Ramos (cell line): ENCODE measurements around the gene SNRNP200.
"Not testable (repeated sequence)": the region's sequence is repeated elsewhere in the genome, so short reads cannot be mapped to it uniquely, and the experiment has no call there.

Experiments
- in situ Hi-C: fragments of 300-500 bp; cut with MboI; formaldehyde crosslinking; loops from one replicate; pipeline ENCODE4 v1.14.3; 2022; ENCODE audit warnings: low sequenced_read_pairs; ENCODE audit not compliant: unreplicated experiment

SNRNP200 gene

DNA sequence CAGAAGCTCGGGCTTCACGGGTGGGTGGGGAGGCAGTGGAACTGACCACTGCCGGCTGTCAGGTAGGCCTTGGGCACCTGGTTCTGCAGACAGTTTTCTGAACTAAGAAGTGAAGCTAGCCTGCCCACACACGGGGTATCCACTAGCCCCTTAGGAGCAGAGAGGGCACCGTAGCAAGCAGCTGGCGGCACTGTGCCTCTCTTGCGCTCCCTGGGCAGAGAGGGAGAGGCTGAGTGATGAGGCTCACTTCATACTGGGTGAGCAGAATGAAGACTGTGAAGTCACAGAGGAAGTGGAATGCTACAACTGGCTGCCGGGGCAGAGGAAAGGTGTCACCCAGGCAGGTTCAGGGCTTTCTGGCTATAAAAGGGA lies 20.5 kb upstream of the SNRNP200 start:
- in situ Hi-C loops = no loop called here

DNA sequence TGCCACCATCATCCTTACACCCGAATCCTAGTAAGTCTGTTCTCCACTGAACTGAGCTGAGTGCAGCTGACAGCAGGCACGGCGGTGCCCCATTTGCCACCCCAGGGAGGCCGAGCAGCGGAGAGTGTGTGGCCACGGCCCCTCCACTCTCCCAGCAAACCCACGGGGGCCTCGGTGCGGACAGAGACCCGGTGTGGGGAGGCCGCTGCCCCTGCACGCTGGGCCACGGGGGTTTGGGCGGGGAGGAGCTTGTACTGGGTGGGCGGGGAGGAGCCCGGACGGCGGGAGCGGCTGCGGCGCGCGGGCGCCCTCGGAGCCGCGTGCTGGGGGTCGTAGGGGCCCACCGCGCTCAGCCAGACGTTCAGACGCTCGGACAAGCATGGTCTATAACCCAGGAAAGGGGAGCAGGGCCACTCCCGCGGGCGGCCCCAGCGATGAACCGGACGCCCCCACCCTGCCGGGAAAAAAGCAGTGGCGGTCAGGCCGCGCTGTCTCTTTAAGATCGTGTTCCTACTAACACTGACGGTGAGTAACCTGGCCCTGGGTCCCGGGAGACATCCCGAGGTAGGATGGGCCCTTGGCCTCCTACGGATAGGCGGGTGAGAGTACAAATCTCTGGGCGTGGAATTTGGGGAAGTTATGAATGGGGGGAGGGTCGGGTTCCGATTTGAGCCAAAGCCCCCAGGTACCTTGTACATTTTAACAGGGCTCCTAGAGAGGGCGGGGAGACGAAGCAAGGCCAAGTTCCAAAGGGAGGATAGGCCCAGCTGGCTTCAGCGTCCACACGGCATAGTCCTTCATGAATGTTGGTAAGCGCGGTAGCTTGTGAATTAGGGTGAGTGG lies 19.9 kb upstream of the SNRNP200 start, which contains the start of gene ITPRIPL1:
Gene ITPRIPL1, plus strand, starts transcription at position 277 of the 843 bp plus-strand sequence. Its CDS starts 523 bp downstream, at position 800.
- in situ Hi-C loops = no loop called here

DNA sequence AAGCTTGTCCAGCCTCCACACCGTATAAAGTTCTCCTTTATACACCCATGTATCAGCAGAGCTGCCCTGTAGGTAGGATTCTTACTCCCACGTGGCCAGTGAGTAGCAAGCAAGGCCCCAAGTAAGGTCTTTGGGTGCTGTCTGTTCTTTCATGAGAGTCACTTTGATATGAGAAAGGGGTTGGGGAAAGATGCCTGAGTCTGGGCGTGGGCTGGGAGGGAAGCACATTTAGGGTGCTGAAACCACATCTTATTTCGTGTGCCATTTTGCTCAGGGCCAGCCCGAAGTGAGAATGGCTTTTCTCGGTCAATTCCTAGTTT lies 19.3 kb upstream of the SNRNP200 start:
- in situ Hi-C loops = no loop called here

DNA sequence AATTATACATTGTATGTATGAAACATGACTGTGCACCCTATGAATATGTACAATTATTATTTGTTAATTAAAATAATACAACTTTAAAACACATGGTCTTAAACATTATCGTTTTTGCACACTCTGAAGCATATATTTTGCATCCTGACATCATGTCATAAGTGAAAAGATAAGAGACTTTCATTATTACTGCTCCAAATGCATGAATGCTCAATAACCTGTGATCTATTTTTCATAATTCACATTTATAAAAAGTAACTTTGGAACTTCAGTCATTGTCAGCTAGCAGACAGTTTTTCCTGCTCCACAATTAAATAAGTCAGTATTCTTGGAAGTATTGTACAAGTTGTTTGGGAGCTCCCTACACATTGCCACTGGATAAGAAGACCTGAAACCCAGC lies 18.5 kb upstream of the SNRNP200 start:
- in situ Hi-C loops = no loop called here

DNA sequence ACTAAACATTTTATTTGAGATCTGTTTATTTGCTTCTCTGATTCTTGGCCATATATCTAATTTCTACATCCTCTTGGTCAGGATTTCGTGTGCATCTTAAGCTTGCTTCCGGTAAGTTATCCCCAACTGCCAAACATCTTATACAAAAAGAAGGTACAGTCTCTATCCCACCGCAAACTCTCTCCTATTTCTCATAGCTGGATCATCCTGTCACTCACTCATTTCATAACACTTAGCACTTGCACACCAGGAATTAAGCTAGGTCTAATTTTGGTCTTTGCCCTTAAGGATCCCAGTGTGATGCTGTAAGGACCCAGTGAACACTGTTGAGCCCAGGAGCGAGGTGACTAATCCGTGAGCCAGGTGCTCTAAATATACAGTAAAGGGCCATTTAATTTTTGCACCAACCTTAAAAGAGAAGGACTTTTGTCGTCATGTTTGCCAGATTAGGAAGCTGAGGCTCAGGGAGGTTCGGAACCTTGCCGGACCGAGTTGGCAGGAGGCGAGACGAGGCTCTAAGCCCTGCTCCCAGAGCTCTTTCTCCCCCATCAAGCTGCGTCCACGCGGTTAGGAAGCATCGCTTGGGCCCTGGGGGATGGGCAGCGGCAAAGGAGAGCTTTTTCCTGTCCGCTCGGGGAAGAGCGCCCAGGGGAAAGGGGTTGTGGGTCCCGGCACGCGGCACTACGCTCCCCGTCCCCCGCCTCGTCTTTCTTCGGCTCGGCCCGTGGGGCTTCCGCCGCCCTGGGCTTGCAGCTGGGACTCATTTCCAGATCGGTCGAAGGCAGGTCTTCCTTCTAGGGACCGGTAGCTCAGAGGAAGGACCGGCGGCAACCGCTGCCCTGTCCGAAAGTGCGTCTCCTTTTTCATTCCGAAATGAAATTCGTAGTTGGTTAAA lies 15.6 kb upstream of the SNRNP200 start:
- in situ Hi-C loops = no loop called here

DNA sequence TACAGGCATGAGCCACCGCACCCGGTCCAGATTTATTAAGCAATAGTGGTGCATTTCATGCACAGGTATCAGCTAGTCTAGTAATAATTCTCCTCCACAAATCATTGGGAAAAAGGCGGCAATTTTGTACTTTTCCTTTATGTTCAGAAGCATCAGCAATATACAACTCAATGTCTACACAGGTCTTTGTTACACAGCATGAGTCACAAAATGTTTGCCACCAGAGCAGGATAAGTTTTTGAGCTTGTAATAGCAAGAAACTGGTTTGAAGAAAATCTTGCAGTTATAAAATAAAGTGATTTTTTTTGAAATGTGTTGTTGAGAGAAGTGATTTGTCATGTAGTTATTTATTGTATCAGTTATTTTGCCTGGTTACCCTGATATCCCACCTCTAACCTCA lies 15.0 kb upstream of the SNRNP200 start:
- in situ Hi-C loops = no loop called here

DNA sequence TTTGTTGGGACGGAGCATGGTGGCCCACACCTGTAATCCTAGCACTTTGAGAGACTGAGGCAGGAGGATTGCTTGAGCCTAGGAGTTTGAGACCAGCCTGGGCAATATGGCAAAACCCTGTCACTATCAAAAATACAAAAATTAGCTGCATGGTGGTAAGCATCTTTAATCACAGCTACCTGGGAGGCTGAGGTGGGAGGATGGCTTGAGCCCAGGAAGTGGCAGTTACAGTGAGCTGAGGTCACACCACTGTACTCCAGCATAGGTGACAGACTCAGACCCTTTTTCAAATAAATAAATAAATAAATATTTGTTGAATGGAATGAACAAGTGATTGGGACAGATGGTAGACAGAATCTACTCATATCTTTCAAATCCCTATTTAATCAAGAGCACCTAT lies 14.1 kb upstream of the SNRNP200 start:
- in situ Hi-C loops = no loop called here

DNA sequence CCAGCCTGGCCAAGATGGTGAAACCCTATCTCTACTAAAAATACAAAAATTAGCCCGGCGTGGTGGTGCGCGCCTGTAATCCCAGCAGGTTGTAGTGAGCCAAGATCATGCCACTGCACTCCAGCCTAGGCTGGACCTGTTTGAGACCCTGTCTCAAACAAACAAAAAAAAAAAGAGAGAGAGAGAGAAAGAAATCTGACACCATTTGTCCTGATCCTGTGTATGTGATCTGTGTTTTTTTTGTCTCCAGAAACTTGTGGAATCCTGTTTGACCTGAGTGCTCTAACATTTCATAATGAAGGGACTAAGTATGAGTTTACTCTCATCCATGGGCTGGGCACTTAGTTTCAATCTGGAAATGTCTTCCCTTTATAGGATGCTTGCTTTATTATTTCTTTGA lies 13.4 kb upstream of the SNRNP200 start:
- in situ Hi-C loops = no loop called here

DNA sequence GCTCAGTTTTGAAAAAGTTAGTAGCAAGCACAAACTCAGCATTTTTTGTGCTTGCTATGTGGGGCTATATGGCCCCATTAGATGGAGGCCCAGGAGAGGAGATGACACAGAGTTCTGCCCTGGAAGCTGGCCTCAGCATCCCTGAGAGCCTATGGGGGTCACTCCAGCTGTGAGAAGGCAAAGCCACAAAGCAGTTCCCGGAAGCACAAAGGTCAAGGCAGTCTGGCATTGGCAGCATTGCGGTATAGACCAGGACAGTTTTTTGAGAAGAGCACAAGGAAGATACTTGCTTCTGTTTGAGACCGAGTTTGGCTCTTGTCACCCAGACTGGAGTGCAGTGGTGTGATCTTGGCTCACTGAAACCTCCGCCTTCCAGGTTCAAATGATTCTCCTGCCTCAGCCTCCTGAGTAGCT lies 12.2 kb upstream of the SNRNP200 start:
- in situ Hi-C loops = no loop called here

DNA sequence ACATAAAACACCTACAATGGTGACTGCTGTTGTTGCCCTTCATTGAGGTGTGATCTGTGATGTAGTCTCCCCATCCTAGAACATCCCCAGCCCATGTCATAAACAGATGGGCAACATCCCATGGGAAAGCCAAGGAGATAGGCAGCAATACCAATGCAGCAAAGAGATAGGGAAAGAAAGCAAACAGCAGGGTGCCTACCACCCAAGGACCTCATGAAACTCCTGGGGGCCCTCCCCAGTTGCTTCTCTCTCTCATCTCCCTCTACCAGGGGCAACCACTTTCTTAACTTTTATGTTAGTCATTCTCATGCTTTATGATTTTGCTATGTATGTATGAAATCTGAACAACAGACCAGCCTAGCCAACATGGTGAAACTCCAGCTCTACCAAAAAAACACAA lies 11.7 kb upstream of the SNRNP200 start:
- in situ Hi-C loops = no loop called here

DNA sequence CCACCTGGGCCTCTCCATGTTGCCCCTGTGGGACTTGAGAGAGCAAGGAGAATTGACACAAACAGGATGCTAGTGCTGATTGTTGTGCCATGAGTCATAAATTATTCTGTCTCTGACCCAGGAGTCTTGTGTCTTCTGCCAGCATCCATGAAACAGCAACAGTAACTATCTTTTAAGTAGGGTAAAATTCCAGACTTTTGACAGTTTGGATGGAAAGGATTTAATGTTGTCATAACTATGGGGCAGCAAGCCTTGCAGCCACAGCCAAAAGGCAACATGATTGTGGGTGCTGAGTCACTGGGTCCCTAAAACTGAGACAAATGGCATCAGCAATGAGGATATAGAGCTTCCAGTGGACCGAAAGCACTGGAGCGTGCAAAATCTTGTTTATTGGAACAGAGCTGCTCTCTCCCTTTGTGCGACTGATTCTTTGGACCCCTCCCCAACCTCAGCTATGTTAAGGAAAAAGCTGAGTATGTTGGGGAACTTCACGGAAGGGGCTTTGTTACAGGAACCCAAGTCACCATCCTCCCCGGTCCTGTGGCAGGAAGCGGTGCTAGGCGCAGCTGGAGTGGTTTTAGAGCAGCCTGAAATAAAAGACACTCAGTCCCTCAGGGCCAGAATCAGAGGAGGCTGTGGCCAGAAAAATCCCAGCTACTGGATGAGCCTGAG lies 10.2 kb upstream of the SNRNP200 start:
- in situ Hi-C loops = no loop called here

DNA sequence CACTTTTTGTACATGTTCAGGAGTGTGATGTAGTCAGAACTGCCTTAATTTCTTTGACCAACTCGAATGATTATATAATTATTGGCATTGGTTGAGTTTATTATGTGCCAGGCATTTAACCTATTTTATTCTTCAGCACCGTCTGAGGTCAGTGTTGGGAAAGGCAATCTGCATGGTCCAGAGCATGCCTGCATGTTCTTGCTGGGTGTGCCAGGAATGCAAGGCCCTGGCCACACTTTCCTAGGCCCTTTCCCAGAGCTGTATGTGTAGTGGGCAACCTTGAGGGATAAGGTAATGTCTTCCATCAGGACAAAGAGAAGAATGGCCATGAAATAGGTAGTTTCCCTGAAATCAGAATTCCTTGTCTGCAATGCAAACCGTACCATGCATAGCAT lies 9.7 kb upstream of the SNRNP200 start:
- in situ Hi-C loops = no loop called here

DNA sequence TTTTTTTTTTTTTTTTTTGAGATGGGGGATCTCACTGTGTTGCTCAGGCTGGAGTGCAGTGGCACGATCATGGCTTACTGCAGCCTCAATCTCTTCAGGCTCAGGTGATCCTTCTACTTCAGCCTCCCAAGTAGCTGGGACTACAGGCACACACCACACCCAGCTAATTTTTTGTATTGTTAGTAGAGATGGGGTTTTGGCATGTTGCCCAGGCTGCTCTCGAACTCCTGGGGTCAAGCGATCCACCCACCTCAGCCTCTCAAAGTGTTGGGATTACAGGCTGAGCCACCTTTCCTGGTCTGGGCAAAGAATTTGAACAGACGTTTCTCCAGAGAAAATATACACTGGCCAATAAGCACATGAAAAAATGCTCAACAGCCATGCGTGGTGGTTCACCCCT lies 2.9 kb upstream of the SNRNP200 start:
- in situ Hi-C loops = no loop called here

DNA sequence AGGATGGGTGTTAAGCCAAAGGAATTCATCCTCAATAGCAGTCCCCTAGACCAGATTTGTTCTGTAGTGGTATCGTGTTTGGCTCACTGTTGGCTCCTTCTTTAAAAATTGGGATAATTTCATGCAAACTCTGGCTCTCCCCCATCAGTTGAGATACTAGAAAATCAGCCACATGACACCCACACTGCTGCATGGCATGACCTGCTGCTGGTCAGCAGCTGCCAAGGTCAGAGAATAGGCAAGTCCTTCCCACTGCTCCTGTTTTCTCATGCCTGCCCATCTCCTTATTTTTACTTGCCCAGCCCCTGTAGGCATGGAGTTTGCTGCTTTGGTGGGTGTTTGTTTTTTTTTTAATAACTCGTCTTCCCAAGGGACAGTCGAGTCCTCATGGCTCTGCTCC lies 1.0 kb upstream of the SNRNP200 start:
- in situ Hi-C loops = no loop called here

DNA sequence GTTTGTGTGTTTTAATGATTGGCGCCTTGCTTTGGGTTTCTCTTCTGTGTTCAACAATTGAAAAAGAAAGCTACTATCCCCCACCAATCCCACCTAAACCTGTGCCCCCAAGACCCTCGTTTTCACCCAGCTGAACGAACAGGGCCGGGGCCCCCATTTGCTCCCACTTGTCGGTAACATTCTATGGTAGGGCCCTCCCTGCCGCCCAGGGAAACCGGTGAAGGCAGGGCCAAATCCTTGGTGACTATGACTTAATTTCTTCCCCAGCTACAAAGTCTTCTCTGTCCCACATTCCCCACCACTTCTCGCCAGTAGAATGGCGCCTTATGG lies 598 bp upstream of the SNRNP200 start:
- in situ Hi-C loops = no loop called here

DNA sequence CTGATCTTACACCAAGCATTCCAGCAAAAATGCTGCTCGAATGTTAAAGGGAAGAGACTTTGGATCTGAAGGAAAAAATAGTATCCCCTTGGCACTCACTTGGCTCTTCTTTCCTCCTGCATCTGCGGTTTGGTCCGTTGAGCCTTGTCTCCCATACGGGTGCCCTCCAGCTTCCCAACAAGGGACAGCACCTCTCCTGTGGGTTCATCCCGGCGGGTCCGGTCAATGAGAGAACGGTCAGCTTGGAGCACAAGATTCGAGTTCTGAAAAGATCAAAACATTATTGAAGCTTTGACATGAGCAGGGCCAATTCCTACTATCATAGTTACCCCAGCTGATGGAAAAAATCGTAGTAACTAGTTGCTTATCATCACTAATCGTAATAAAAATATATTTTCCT lies 740 bp downstream of the SNRNP200 start:
- in situ Hi-C loops = no loop called here

DNA sequence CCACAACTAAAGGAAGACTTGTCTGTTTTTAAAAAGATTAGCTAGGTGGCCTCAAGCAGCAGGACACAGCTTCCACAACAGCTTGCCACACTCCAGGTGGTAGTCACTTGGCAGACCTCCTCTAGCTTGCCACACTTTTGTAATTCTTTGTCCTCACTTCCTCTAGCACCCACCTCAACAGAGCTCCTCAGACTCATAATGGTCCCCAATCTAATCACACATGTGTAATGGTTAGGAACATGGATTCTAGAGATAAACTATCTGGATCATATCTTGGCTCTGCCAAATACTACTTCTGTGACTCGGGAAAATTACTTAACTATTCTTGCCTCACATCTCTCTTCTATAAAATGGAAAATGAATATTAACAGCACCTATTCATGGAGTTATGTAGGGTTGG lies 3.5 kb downstream of the SNRNP200 start:
- in situ Hi-C loops = no loop called here

DNA sequence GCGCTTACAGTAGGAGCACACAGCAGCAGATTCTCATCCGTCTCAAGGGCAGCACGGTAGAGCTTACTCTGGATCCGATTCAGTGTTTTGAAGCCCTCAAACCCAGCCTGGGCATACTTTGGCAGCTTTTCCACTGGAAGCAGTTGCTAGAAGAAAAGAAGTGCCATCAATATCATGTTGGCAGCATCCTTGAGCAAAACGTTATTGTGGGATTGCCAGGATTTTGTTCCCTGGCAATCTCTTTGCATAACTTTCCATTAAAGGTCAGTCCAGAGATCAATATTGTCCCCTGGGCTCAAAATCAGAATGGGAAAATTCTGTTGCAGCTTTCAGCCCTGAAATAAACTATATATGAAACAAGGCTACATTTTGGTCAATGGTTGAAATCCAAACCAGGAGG lies 8.4 kb downstream of the SNRNP200 start:
- in situ Hi-C loops = no loop called here

DNA sequence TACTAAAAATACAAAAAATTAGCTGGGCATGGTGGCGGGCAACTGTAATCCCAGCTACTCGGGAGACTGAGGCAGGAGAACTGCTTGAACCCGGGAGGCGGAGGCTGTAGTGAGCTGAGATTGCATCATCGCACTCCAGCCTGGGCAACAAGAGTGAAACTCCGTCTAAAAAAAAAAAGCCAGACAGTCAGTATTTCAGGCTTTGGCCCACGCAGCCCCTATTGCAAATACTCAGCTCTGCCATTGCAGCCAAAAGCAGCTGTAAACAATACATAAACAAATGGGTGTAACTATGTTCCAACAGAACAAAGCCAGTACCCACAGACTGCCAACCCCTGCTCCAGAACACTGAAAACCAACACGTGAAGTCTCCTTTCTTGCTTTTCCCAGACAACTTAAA lies 11.1 kb downstream of the SNRNP200 start:
- in situ Hi-C loops = not testable (repeated sequence)

DNA sequence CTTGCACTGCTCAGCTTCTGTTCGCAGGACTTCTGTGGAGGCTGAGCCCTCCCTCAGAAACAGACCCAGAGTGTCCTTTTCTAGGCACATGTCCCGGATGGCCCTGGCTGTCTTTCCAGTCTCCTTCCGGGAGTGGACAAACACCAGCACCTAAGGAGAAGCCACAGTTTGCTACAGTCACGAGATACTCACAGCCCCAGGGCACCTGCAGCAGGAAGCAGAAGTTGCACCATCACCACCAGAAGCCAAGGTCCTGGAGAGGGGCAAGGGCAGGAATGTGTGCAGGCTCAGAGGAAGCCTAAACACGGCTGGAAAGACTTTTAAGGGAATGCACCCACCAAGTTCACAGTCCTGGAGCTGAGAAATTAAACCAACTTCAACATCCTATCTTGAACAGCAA lies 13.6 kb downstream of the SNRNP200 start:
- in situ Hi-C loops = no loop called here

DNA sequence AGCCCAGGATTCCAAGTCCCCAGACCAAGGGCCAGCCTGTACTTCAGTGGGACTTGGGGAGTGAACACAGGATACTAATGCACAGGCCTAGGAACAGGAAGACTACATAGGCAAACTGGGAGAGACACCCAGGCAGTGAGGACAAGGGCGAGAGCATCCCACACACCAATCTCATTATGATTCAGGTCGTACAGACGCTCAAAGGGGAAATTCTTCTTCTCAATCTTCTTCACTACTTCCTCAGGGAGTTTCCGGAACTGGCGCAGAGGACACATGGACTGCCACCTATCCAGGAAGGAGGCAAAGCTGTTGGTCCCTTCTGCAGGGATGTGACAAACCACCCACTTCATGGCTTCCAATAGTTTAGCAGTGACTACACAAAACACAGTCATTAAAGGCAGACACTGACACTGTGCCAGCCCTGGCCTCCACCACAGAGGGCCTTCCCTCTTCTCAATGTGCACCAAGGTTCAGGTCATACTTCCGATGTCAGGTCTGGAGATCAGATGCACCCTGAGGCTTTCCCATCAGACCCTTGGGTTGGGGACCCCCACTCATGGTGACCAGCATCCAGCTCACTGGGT lies 18.0 kb downstream of the SNRNP200 start:
- in situ Hi-C loops = no loop called here
